HFFc6 (cell line): ENCODE data around the gene RB1. TPM values are rescaled to one million over a fixed set of nuclear protein-coding genes. Genes with fewer than 3 reads are reported as not detected.

ENCODE experiments used
- DNase-seq: peaks from one replicate; pipeline ENCODE4 v3.0.0-alpha.2; 2018
- H3K27ac Mint-ChIP-seq: 2 replicates; pipeline ENCODE4 v1.8.0; 2020; ENCODE audit warnings: mild to moderate bottlenecking, mixed read lengths
- H3K27me3 Mint-ChIP-seq: 2 replicates; pipeline ENCODE4 v1.8.0; 2021; ENCODE audit warnings: mild to moderate bottlenecking, moderate library complexity, mixed read lengths; ENCODE audit not compliant: insufficient read depth
- H3K36me3 Mint-ChIP-seq: 2 replicates; pipeline ENCODE4 v1.8.0; 2021; ENCODE audit warnings: low read depth, mixed read lengths
- H3K4me1 Mint-ChIP-seq: 2 replicates; pipeline ENCODE4 v1.8.0; 2020; ENCODE audit warnings: low read depth, mixed read lengths
- H3K4me3 Mint-ChIP-seq: 2 replicates; pipeline ENCODE4 v1.8.0; 2020; ENCODE audit warnings: mild to moderate bottlenecking, moderate library complexity, mixed read lengths
- H3K9me3 Mint-ChIP-seq: 2 replicates; pipeline ENCODE4 v1.8.0; 2020; ENCODE audit warnings: mild to moderate bottlenecking, mixed read lengths
- total RNA-seq, 6 experiments: library from RNA; stranded (reverse); fragmentation: NEBNext Ultra II Directional; extraction: Animal tissue kit (Norgen Biotek cat#: 25700); gene quantifications; 2 replicates in 1 of 6; 3 replicates in 5 of 6; pipeline ENCODE4 v1.2.3, GENCODE V29; 2021
- TF ChIP-seq, protein P1 (sequence below): fragments of 200-600 bp; sonication (generic); IDR thresholded peaks from 2 replicates; pipeline ENCODE4 v1.5.0; 2021; ENCODE audit warnings: antibody characterized with exemption, mild to moderate bottlenecking

The RB1 gene
- total RNA-seq, 6 experiments from 2014 or later = 39.2 to 50.4 (median 43.0) TPM

DNA sequence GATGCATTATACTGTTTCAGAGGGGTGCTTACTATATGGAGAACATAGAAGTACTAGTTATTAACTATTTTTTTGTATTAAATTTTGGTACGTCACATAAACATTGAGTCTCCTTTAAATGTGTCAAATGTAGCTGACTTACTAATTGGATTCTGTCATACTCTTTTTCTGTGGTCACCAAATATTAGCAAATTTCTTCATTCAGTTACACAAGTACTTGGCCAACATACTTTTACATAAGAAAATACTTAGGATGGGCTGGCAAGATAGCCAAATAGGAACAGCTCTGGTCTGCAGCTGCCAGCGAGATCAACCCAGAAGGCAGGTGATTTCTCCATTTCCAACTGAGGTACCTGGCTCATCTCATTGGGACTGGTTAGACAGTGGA, 90.1 kb downstream of the RB1 start:
- Mint-ChIP-seq H3K27ac (no peak overlapping the region), H3K4me1 (peaks cover 30% of the 10 kb centered on the region), H3K4me3 (no peak overlapping the region), H3K36me3 (peaks cover 54% of the 10 kb centered on the region), H3K9me3 (peaks cover 14% of the 10 kb centered on the region), H3K27me3 (no peaks in the 10 kb centered on the region; the same call in 1 of the 2 replicates)
- no peak for DNase-seq
- TF ChIP-seq, protein P1, sequence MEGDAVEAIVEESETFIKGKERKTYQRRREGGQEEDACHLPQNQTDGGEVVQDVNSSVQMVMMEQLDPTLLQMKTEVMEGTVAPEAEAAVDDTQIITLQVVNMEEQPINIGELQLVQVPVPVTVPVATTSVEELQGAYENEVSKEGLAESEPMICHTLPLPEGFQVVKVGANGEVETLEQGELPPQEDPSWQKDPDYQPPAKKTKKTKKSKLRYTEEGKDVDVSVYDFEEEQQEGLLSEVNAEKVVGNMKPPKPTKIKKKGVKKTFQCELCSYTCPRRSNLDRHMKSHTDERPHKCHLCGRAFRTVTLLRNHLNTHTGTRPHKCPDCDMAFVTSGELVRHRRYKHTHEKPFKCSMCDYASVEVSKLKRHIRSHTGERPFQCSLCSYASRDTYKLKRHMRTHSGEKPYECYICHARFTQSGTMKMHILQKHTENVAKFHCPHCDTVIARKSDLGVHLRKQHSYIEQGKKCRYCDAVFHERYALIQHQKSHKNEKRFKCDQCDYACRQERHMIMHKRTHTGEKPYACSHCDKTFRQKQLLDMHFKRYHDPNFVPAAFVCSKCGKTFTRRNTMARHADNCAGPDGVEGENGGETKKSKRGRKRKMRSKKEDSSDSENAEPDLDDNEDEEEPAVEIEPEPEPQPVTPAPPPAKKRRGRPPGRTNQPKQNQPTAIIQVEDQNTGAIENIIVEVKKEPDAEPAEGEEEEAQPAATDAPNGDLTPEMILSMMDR = no peak

DNA sequence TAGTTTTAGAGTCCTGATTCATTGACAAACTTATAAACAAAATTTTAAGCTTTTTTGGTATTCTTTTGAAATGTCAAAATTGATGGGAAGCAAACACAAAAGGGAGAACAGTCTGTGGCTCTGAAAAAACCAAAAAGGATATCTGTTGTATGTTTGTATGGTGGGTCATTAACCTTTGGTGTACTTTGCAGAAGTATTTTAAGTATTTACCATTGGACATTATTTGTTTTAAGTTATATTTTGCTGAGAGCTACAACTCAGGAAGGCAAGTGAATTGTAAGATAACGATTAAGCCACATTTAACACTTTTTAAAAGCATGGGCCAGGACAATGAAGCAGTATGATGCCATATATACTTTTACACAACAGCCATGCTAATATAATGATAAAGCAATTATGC, 94.2 kb downstream of the RB1 start:
- Mint-ChIP-seq H3K4me1 (peaks cover 64% of the 10 kb centered on the region), H3K27ac (peak overlapping the region; percentile 33; the same call in 1 of the 2 replicates), H3K27me3 (no peaks in the 10 kb centered on the region; the same call in 1 of the 2 replicates), H3K4me3 (no peak overlapping the region), H3K36me3 (peaks cover 40% of the 10 kb centered on the region), H3K9me3 (peaks cover 14% of the 10 kb centered on the region)
- TF ChIP-seq, protein P1 = no peak
- DNase-seq = no peak

DNA sequence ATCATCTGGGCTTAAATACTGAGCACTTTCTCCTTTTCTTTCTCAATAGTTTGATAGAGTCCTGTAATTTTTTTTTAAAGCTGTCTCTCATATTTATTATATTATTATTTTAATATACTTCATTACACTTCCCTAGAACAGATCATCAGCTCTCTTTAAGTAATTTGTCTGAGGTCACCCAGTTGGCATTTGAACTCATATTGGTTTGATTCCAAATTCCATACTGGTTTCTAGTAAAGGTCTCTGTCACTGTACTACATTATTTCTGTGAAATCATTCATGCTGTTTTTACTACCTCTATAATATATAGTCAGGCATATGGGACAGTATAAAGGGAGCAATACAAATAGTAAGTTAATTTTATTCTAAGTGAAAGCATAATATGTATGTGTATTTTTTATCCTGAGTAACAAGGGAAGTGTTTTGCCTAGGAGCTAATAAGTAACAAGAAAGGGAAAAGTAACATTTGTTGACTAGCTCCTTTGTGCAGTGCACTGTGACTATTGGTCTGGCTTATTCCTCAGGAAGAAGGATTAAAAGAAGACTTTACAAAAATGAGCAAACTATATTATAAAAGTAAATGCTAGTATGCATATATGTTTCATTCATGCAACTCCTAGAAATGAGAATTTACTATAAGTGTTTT, 95.0 kb downstream of the RB1 start:
- Mint-ChIP-seq H3K27ac (peak overlapping the region; percentile 71), H3K4me1 (peaks cover 70% of the 10 kb centered on the region), H3K27me3 (no peaks in the 10 kb centered on the region; the same call in 1 of the 2 replicates), H3K9me3 (peaks cover 14% of the 10 kb centered on the region), H3K36me3 (peaks cover 32% of the 10 kb centered on the region), H3K4me3 (peak overlapping the region; percentile 9; the same call in 1 of the 2 replicates)
- TF ChIP-seq, protein P1 = no peak
- DNase-seq = peak; percentile 23

DNA sequence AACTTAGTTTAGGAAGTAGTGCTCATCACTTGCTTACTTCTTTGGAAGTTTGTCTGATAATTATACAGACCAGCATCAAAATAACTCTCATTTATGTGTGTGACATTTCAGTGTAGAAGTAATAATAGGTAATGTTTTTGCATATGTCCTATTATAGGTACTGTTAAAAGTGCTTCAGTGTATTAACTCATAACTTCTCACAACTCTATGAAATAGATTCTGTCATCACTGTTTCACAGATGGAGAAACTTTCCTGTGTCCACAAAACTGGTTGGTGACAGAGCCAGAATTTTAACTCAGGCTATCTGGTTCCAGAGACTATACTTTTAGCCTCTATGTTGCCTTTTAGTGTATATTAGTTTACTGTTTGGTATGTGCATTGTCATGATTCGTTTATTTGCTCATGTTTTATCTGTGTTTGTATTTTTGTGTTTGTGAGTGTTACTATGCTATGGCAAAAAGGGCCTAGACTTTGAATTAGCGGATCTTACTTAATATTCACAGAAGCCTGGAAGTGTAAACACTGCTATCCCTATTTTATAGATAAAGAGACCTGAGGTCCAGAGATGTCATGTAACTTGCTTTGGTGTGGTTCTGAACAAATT, 96.6 kb downstream of the RB1 start:
- DNase-seq = peak; percentile 46
- H3K27ac Mint-ChIP-seq = peak overlapping the region; percentile 85

DNA sequence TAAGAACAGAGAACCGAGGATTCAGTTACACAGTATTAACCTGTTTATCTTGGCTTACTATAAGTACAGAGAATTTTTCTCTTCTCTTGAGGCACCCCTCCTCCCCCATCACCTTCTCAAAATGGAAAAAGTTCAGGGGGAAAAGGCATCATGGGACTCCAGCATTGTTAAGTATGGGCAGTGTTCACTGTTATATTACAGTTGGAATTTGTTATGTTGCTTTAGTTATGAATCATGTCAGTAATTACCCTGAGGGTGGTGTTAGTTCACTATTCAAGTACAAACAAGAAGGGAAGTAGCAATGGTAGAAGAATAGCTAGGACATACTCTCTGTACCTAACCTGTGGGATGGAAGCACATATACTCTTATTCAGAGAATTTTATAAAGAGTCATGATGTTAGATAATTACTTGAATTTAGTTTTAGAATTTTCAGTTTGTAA, 97.3 kb downstream of the RB1 start:
- Mint-ChIP-seq H3K4me1 (peaks cover 82% of the 10 kb centered on the region), H3K27me3 (no peaks in the 10 kb centered on the region; the same call in 1 of the 2 replicates), H3K36me3 (peaks cover 19% of the 10 kb centered on the region), H3K9me3 (peaks cover 7% of the 10 kb centered on the region), H3K4me3 (peak overlapping the region; percentile 65), H3K27ac (peak overlapping the region; percentile 85)
- TF ChIP-seq, protein P1 = no peak; the same call in 1 of the 2 replicates
- DNase-seq = peak; percentile 84

More for the DNA sequence above, 96.6 kb downstream of the RB1 start:
- Mint-ChIP-seq H3K27me3 (no peaks in the 10 kb centered on the region; the same call in 1 of the 2 replicates), H3K36me3 (peaks cover 26% of the 10 kb centered on the region), H3K9me3 (peaks cover 14% of the 10 kb centered on the region), H3K4me1 (peaks cover 82% of the 10 kb centered on the region), H3K4me3 (peak overlapping the region; percentile 65)
- TF ChIP-seq, protein P1 = no peak
